NCI-H2081 treated with DMSO at 0.1 percent for 48 hours (cell line): Measurements from ENCODE around the gene PCDHA1.

Experiments used
- DNase-seq: peaks from one replicate; lab custom pipeline; 2025; lab: John Stamatoyannopoulos, UW

The PCDHA1 gene

DNA sequence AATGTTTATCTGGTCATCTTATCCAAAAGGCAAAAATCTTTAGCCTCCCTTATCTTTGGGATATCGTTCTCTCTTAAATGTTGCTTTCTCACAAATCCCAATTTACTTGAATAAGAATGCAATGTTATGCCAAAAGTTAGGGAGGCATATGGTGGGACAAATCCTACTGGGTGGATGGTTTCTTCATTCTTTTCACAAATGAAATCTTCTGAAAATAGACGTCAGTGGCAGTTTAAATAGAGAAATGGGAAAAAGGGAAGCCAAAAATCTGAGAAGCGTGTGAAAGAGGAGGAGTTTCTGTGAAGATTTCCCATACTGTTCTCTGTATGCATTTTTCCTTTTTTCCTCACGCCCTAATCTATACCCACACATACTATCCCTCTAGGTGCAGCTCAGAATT lies 137.7 kb downstream of the PCDHA1 start:
- no peak for DNase-seq

DNA sequence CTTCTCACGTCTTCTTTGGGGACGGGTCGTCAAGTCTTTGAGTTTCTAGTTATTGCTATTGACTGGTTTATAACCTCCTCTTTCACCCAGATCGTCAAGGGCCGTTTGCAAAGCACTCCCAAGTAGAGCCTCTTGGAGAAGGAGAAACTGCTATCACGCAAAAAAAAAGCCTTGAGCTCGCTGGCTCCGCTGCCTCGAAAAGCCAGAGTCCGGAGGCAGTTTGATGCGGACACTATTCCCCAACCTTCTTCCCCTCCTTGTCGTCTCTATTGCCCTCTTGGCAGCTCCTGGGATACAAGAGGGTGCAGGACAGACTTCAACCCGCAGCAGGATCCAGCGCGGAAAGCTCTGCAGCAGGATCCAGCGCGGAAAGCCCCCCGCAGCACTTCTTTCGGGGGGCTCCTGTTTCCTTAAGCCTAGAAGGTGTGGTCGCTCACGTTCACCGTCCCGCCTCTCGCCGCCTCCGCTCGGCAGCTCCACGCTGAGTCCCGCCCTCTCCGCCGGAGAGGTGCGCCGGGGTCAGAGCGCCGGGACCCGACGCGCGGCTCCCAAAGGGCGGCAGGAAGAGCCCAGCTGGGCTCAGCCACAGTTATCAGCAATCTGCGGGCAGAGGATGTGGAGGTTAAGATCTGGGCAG lies 140.0 kb downstream of the PCDHA1 start, which contains the start of gene PCDHAC1:
Gene PCDHAC1 (plus strand): TSS at position 494 of the 637 bp plus-strand sequence. CDS start 594 bp downstream, outside the sequence.
- DNase-seq = no peak

DNA sequence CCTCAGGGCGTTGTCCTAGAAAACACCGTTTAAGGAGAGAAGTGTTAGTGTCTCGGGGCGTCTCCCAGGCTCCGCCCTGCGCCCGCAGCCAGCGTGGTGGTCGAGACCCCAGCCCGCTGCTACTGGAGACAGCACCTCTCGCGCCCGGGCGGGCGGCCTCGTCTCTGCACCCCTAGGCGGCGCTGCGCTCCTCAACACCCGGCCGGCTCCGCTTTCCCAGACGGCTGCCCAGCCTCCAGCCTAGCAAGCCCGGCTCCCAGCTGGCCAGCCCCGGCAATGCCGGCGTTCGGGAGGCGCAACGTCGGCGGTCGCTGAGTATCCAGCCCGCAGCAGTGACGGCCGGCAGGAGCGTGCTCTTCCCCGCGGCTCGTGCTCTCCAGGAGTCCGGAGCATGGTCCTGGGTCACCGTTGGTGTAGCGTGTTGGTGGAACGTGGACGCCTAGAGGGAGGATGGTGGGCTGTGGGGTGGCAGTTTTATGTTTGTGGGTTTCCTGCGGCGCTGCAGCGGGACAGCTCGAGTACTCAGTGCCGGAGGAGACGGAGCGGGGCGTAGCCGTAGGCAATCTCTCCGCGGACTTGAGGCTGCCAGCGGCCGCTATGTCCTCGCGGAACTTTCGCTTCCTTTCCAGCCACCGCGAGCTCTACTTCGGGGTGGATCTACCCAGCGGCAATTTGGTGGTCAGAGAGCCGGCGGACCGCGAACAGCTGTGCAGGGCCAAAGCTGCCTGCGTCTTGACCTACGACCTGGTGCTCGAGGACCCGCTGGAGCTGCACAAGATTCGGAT lies 140.7 kb downstream of the PCDHA1 start:
- DNase-seq = peak; percentile 40

DNA sequence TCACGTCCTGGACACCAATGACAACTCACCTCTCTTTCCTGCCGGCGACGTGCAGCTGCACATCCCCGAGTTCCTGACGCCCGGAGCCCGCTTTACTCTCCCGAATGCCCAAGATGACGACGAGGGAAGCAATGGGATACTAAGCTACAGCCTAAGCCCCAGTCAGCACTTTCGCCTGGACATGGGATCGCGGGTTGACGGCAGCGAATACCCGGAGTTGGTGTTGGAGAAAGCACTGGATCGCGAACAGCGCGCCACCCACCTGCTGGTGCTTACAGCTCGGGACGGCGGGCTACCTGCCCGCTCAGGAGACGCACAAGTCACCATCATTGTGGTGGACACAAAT lies 141.3 kb downstream of the PCDHA1 start:
- DNase-seq = no peak

DNA sequence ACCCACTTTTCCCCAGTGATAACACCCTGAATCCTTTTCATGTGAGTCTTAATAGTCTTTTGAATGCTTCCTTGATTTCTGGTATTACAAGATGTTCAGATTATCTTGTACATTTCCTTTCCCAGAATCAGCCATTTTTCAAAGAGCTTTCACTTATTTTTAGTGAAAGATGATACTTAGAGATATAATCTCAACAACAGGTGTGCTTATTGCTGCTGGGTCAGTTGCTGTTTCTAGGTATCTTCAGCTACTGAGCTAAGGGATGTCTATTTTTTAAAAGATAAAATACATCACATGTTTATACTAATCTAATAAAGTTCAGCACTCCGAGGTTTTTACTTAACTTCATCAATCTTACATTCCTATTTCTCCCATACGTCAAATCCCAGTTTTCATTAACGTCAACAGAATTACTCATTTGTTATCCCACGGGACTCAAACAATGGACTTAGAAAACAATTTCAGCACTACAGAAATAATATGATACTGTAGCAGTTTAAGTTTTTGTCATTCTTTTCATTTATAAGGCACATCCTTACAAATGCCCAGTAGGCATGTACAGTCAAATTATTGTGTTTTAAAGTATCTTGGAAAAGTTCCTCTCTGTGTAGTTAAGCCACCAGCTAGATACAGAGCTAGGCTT lies 149.1 kb downstream of the PCDHA1 start:
- no peak for DNase-seq

DNA sequence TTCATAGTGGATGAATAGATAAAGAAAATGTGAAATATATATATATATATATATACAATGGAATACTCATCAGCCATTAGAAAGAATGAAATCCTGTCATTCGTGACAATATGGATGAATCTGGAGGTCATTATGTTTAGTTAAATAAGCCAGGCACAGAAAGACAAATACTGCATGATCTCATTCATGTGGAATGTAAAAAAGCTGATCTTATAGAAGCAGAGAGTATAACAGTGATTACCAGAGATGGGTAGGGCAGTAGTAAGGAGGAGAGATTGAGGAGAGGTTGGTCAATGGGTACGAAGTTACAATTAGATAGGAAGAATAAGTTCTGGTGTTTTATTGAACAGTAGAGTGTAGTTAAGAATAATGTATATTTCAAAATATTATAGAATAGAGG lies 160.6 kb downstream of the PCDHA1 start:
- DNase-seq = no peak

DNA sequence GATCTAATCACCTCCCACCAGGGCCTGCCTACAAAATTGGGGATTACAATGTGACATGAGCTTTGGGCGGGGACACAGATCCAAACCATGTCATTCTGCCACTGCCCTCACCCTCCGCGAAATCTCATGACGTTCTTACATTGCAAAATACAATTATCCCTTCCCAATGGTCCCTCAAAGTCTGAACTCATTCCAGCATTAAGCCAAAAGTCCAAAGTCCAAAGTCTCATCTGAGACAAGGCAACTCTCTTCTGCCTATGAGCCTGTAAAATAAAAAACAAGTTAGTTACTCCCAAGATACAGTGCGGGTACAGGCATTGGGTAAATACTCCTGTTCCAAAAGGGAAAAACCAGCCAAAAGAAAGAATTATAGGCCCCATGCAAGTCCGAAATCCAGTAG lies 165.7 kb downstream of the PCDHA1 start:
- no peak for DNase-seq

DNA sequence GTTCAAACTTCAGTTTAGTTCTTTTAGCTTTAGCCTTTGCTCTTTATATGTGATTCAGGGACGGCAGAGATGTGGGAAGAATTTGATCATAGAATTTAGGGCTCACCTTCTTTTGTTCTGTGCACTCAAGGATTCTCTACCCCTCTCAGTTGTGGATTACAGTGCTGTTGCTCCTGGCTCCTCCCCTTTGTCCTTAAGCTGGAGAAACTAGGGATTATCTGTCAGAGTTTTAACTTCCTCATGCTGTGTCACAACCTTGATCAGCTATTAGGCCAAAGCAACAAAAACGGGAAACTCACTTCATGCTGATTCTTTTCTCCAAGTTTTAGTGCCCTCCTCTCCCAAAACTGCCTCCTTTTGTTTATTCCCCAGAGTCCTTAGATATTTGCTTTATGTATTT lies 167.3 kb downstream of the PCDHA1 start:
- no peak for DNase-seq

DNA sequence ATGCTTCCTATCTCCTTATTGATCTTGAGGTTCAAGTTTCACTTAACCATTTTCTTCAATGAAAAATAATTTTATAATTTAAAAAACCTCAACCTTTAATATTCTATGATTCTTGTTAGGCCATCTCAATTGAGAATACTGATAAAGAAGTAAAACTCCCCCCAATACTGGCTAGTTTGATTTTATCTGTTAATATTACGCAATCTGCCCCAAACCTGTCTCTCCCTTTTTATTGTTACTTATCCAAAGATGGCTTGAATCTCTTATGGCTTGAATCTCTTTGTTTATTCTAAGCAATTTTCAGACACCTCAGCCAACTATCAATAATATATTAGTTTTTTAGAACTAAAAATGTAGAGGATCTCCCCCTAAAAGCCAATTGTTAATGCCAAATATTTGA lies 176.2 kb downstream of the PCDHA1 start:
- DNase-seq = no peak

DNA sequence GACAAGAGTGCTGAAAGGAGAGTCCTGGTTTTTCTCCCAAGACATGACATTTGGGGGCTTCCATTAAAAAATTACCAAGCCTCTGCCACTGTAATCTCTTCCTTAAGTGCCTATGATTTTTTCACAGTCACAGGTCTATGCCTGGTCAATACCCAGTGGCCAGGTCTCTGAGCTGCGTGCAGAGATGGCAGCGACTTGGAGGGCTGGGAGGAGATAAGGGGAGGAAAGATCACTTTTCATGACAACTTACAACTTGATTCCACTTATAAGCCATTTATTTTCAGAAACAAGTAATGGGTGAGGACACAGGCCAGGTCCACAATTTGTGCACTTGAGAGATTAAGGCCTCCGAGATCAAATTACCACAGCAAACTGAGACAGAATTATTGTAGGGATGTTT lies 178.4 kb downstream of the PCDHA1 start:
- no peak for DNase-seq

DNA sequence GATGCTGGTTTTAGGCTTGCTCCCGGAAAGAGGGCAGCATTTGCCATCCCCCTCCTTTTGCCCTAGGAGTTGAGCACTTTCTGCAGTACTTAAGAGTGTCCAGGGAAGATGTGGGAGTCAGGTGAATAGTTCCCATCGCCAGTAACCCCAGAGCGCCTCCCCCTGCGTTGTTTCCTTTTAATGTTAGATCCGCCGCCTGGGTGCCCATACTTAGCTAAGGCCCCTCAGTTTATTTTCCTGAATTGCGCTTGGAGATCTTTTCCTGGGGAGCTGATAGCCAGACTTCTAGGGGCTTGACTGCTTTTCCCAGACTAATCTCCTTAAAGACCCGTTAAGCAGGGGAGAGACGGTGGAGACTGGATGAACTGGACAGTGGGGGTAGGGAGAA lies 180.0 kb downstream of the PCDHA1 start:
- no peak for DNase-seq

DNA sequence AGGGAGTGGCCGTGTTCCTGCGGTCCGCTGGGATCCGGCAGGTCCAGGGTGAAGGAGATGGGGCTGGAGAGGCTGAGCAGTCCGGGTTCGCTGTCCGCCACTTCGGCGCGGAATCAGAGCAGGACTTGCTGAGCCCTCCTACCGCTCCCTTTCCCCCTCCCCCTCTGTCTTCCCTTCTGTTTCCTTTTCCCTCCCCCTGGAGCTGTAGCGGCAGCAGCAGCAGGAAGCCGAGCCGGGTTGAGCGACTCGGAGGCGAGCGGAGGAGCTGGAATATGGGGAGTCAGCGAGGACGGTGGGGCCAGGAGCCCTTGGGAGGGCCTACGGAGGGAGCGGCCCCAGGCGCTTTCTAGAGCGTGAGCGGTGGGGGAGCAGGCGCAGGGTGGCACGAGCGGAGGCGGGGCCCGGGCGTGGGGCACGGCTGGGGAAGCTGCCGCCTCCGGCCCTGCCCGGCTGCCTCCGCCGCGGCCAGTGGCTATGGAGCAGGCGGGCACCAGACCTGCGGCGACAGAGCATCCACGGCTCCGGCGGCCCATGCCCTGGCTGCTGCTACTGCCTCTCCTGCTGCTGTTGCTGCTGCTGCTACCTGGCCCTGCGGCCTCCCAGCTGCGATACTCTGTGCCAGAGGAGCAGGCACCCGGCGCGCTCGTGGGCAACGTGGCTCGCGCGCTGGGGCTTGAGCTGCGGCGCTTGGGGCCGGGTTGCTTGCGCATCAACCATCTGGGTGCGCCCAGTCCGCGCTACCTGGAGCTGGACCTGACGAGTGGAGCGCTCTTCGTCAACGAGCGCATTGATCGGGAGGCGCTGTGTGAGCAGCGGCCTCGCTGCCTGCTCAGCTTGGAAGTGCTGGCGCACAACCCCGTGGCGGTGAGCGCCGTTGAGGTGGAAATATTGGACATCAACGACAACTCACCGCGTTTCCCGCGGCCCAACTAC lies 180.6 kb downstream of the PCDHA1 start, which contains the start of gene PCDHAC2:
Gene PCDHAC2 (plus strand): TSS at position 184 of the 933 bp plus-strand sequence. CDS start 291 bp downstream, at position 475.
- DNase-seq = no peak

DNA sequence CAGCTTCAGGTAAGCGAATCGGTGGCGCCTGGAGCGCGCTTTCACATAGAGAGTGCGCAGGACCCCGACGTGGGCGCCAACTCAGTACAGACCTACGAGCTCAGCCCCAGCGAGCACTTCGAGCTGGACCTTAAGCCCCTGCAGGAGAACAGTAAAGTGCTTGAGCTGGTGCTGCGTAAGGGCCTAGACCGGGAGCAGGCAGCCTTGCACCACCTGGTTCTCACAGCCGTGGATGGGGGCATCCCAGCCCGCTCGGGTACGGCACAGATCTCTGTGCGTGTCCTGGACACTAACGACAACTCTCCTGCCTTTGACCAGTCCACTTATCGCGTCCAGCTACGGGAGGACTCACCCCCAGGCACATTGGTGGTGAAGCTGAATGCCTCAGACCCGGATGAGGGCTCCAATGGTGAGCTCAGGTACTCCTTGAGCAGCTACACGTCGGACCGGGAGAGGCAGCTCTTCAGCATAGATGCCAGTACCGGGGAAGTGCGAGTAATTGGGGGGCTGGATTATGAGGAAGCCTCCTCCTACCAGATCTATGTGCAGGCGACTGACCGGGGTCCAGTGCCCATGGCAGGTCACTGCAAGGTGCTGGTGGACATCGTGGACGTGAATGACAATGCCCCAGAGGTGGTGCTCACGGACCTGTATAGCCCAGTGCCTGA lies 181.4 kb downstream of the PCDHA1 start:
- no peak for DNase-seq

DNA sequence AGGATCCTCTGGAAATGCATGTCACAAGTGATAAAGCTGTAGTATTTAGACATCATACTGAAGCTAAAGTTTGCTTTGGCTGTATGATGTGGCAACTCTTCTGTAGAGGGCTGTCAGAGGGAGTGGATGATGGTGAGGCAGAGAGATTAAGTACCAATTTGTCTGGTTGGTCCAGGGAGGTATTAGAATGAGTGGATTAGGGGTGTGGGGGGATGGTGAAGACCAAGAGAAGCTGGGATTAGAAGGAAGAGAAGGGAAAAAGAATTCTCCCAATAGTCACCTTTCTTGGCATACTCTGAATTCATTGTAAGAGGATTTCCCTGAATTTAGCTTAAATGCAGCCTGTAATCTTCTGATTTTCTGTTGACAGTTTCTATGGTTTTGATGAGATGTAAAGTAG lies 183.9 kb downstream of the PCDHA1 start:
- DNase-seq = no peak

DNA sequence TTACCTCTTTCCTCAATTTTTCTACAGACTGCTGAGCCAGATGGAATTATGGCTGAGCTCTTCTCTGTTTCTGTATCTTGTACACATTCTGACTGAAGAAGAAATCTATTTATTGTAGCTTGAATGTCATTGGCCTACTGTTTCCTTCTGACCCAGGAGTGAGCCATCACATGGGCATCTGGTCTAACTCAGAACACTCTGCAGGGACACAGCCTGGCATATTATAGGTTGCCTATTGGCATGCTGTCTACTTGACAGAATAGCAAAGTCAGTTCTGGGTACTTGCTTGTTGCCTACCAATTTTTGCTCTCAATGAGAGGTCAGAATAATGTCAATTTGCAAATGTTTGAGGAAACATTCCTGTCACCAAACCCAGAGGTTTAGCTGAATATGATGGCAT lies 187.6 kb downstream of the PCDHA1 start:
- DNase-seq = no peak

DNA sequence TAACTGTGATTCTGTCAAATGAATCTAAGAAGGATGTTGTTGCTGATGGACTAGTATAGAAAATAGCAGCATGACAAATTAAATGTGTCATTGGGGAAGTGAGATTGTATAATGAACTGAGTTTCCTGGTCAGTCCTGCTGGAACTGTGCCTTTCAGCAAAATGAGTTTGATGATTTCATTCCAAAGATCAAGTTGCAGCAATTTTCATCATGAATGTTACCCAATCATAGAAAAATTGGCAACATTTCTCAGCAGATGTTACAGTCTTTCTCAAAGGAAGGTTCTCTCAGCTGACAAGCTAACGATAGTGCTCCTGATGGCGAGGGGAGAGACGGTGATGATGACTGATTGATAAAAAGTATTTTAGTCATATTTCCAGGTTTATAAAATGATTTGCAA lies 191.1 kb downstream of the PCDHA1 start:
- DNase-seq = no peak

DNA sequence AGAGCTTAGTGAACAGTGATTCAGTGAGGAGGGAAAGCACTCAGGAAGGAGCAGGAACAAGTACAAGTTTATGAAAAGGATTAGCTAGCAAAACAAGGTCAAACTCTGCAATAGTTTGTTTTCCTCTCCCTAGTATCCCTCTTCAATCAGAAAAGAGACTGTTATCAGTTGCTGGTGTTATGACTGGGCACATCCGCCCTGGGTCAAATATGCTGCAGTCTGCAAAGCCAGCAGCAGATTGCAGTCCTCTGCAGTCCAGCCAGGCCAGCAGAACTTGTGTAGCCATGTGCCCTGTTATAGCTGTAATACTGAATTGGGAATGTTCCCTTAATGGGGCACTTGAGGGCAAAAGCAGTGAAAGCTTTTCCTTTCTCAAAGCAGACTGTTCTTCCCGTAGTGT lies 192.3 kb downstream of the PCDHA1 start:
- no peak for DNase-seq

DNA sequence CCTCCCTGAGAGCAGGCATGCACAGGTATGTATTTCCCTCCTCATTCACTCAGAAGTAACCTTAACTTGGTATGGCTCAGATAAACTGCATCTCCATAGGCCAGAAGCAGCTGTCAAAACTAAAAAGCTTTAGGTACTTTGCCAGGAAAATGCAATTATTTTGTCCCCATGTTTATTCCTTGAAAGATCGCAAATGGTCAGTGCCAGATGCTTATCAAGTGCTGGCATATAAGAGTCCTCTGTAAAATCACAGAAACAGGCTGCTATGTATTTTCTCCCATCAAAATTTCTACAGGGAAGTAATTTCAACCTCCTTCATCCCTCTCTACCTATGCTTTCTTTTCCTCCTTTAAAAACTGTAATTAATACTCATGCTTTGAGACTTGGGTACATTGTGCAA lies 193.0 kb downstream of the PCDHA1 start:
- DNase-seq = no peak

DNA sequence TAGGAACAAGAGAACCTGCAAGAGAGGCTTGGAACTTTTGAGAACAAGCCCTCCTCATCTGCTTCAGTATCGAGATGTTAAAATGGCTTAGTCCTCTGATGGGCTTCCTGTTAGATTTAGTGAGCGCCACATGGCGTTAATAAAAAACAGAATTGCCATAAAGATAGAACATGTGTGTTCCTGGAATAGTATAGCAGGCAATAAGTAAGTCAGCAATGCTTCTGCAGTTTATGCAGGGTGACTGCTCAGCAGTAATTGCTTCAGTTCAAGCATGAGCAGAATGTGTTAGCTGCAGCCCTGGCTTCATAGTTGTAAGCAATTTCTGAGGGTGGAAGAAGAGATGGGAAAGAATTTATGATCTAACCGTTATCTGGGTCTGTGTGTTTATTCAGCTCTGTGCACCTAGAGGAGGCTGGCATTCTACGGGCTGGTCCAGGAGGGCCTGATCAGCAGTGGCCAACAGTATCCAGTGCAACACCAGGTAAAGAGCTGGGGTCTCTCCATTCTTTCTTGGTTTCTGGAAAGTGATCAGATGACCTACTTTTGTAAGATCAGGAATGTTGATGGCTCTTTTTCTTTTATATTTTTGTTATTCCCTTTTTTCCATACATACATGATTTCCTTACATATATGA lies 196.3 kb downstream of the PCDHA1 start:
- DNase-seq = no peak

DNA sequence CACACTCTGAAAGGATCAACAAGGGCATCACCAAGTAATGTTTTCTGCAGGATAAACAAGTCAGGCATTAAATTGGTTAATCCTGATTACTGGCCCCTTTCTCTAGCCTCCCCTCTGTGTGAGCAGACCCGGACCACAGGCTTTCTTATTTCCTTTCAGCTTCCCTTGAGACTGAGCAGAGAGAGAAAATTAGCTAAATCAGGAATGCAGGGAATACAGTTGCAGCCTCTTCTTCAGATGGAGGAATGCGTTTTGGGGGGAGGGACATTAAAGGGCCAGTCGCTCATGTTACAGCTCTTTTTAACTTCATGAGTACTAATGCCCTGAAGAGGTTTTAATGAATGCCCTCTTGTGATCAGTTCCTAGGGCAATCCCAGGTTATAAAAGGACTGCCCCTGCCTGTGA lies 200.2 kb downstream of the PCDHA1 start:
- DNase-seq = no peak

DNA sequence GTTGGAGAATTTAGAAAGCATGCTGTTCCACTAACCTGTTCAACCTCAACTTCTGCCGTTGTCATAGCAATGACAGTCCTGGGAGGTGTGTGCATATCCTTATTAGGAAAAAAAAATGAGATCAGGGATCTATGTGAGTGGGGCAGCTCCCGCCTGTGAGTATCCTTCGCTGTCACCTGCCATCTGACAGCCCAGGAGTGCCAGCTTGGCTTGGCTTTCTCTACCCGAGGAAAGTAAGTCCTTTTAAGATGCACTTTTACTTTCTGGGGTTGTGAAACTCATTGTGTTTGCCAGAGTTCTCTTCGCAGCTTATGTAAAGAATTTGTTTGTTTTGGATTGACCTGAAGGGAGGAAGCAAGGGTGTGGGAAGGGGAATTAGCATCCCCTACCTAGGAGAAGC lies 202.2 kb downstream of the PCDHA1 start:
- no peak for DNase-seq
